IMR-90 (cell line): Measurements from ENCODE around the gene UVSSA. TPM values are rescaled to one million over a fixed set of nuclear protein-coding genes. Genes with fewer than 3 reads are reported as not detected.

Source experiments
- ATAC-seq: fragments of 200-7000 bp; cut with Tn5 transposase; 2 replicates; pipeline ENCODE4 v1.9.1; 2020; ENCODE audit warnings: low read depth, mild to moderate bottlenecking, moderate library complexity
- BruUV-seq: library from RNA; stranded (reverse); fragments of 400-500 nt; replicated peaks from 2 replicates; lab custom pipeline; 2021; lab: Mats Ljungman, UMichigan
- CTCF ChIA-PET: fragments of 300-600 bp; formaldehyde crosslinking; extraction: SDS; loops from one replicate; lab custom pipeline; 2021; ENCODE audit warnings: antibody characterized with exemption; lab: Yijun Ruan, JAX
- POLR2A ChIA-PET: fragments of 300-600 bp; sonication (Branson Sonifier 250); formaldehyde crosslinking; loops from one replicate; lab custom pipeline; 2022; ENCODE audit warnings: antibody characterized with exemption; ENCODE audit not compliant: unreplicated experiment; lab: Charles Lee
- DNase-seq: peaks from one replicate; pipeline ENCODE4 v3.0.0; 2013
- H2AFZ ChIP-seq: replicated peaks from 2 replicates; pipeline ENCODE3; 2013; ENCODE audit warnings: low read length, mild to moderate bottlenecking; ENCODE audit not compliant: poor library complexity
- H2AK5ac ChIP-seq: 2 replicates; pipeline ENCODE4 v1.6.1; 2013; ENCODE audit warnings: low read depth, low read length, inconsistent platforms
- H2AK9ac ChIP-seq: replicated peaks from 2 replicates; pipeline ENCODE3; 2013; ENCODE audit warnings: mild to moderate bottlenecking, low read depth, low read length, moderate library complexity; ENCODE audit not compliant: poor library complexity
- H2BK120ac ChIP-seq: 2 replicates; pipeline ENCODE4 v1.6.1; 2013; ENCODE audit warnings: low read depth, low read length, inconsistent platforms
- H2BK15ac ChIP-seq: 3 replicates; pipeline ENCODE4 v1.6.1; 2013; ENCODE audit warnings: low read depth, low read length, inconsistent platforms
- H2BK20ac ChIP-seq: 2 replicates; pipeline ENCODE4 v1.6.1; 2013; ENCODE audit warnings: low read depth, mild to moderate bottlenecking, inconsistent platforms, low read length, moderate library complexity
- H2BK5ac ChIP-seq: 2 replicates; pipeline ENCODE4 v1.6.1; 2013; ENCODE audit warnings: mild to moderate bottlenecking, low read depth, low read length, inconsistent platforms; ENCODE audit not compliant: poor library complexity, severe bottlenecking
- H3K14ac ChIP-seq: replicated peaks from 2 replicates; pipeline ENCODE4 v1.6.1; 2013; ENCODE audit warnings: low read depth, low read length, inconsistent platforms
- H3K18ac ChIP-seq: 2 replicates; pipeline ENCODE4 v1.6.1; 2013; ENCODE audit warnings: low read depth, low read length, control low read depth
- H3K23ac ChIP-seq: 2 replicates; pipeline ENCODE4 v1.6.1; 2013; ENCODE audit warnings: low read depth, low read length, inconsistent platforms
- H3K27ac ChIP-seq: 2 replicates; pipeline ENCODE4 v1.5.1; 2013; ENCODE audit warnings: mild to moderate bottlenecking, control low read depth, low read length; ENCODE audit not compliant: insufficient read depth
- H3K27me3 ChIP-seq: 2 replicates; pipeline ENCODE4 v1.6.1; 2013; ENCODE audit warnings: low read length; ENCODE audit not compliant: control insufficient read depth, insufficient read depth
- H3K36me3 ChIP-seq: 2 replicates; pipeline ENCODE4 v1.6.1; 2013; ENCODE audit warnings: low read length, mixed read lengths; ENCODE audit not compliant: control insufficient read depth, insufficient read depth
- H3K4ac ChIP-seq: 2 replicates; pipeline ENCODE4 v1.6.1; 2013; ENCODE audit warnings: low read depth, low read length, inconsistent platforms
- H3K4me1 ChIP-seq: 2 replicates; pipeline ENCODE4 v1.6.1; 2013; ENCODE audit warnings: low read length, mixed read lengths; ENCODE audit not compliant: control insufficient read depth, insufficient read depth
- H3K4me2 ChIP-seq: 2 replicates; pipeline ENCODE4 v1.6.1; 2013; ENCODE audit warnings: low read depth, mild to moderate bottlenecking, control low read depth, low read length, moderate library complexity
- H3K4me3 ChIP-seq: 2 replicates; pipeline ENCODE4 v1.5.1; 2013; ENCODE audit warnings: low read depth, mild to moderate bottlenecking, control low read depth, low read length, moderate library complexity; ENCODE audit not compliant: insufficient read depth
- H3K56ac ChIP-seq: 2 replicates; pipeline ENCODE4 v1.6.1; 2013; ENCODE audit warnings: low read length, inconsistent platforms; ENCODE audit not compliant: insufficient read depth; ENCODE audit errors: extremely low read depth
- H3K79me1 ChIP-seq, 2 experiments: 2 replicates each; pipeline ENCODE4 v1.6.1; 2013; ENCODE audit warnings: low read length in 2 of 2, inconsistent platforms in 1 of 2, low read depth in 1 of 2
- H3K9ac ChIP-seq: 2 replicates; pipeline ENCODE4 v1.6.1; 2013; ENCODE audit warnings: low read depth, low read length, control low read depth
- H3K9me1 ChIP-seq: 2 replicates; pipeline ENCODE4 v1.6.1; 2013; ENCODE audit warnings: low read length, inconsistent platforms; ENCODE audit not compliant: insufficient read depth
- H3K9me3 ChIP-seq: 2 replicates; pipeline ENCODE4 v1.6.1; 2013; ENCODE audit warnings: low read length; ENCODE audit not compliant: control insufficient read depth, insufficient read depth
- H4K20me1 ChIP-seq: 2 replicates; pipeline ENCODE4 v1.6.1; 2013; ENCODE audit warnings: low read length, inconsistent platforms; ENCODE audit not compliant: insufficient read depth
- H4K5ac ChIP-seq: 2 replicates; pipeline ENCODE4 v1.6.1; 2013; ENCODE audit warnings: mild to moderate bottlenecking, low read depth, low read length, control low read depth
- H4K8ac ChIP-seq, 2 experiments: 2 replicates each; pipeline ENCODE4 v1.6.1; 2013; ENCODE audit warnings: low read depth in 2 of 2, low read length in 2 of 2, control low read depth in 1 of 2, inconsistent platforms in 1 of 2
- H4K91ac ChIP-seq: 2 replicates; pipeline ENCODE4 v1.6.1; 2013; ENCODE audit warnings: low read depth, low read length, inconsistent platforms; ENCODE audit not compliant: insufficient read depth
- BHLHE40 ChIP-seq: fragments of 150-350 bp; IDR thresholded peaks from 2 replicates; pipeline ENCODE4 v1.6.1; 2016; ENCODE audit warnings: mild to moderate bottlenecking, low read depth, low read length
- CEBPB ChIP-seq: IDR thresholded peaks from 2 replicates; pipeline ENCODE4 v1.6.1; 2012; ENCODE audit warnings: low read depth, low read length, improper control_type of control experiment
- CHD1 ChIP-seq: IDR thresholded peaks from 2 replicates; pipeline ENCODE4 v1.6.1; 2012; ENCODE audit warnings: low read depth, low read length, improper control_type of control experiment
- FOS ChIP-seq: fragments of 150-350 bp; IDR thresholded peaks from 2 replicates; pipeline ENCODE4 v1.6.1; 2016; ENCODE audit warnings: low read depth, low read length
- MAFK ChIP-seq: IDR thresholded peaks from 2 replicates; pipeline ENCODE4 v1.6.1; 2012; ENCODE audit warnings: low read depth, low read length, improper control_type of control experiment
- MAZ ChIP-seq: IDR thresholded peaks from 2 replicates; pipeline ENCODE4 v1.6.1; 2012; ENCODE audit warnings: low read depth, mild to moderate bottlenecking, low read length, improper control_type of control experiment, moderate library complexity, borderline replicate concordance
- MXI1 ChIP-seq: IDR thresholded peaks from 2 replicates; pipeline ENCODE4 v1.6.1; 2012; ENCODE audit warnings: low read depth, mild to moderate bottlenecking, low read length, moderate library complexity, borderline replicate concordance
- NFE2L2 ChIP-seq: fragments of 150-350 bp; IDR thresholded peaks from 2 replicates; pipeline ENCODE4 v1.6.1; 2016; ENCODE audit warnings: low read depth, mild to moderate bottlenecking, low read length
- POLR2A ChIP-seq: IDR thresholded peaks from 2 replicates; pipeline ENCODE4 v1.6.1; 2012; ENCODE audit warnings: mild to moderate bottlenecking, low read depth, low read length
- RAD21 ChIP-seq: IDR thresholded peaks from 2 replicates; pipeline ENCODE4 v1.6.1; 2012; ENCODE audit warnings: low read length, improper control_type of control experiment
- RCOR1 ChIP-seq: IDR thresholded peaks from 2 replicates; pipeline ENCODE4 v1.6.1; 2012; ENCODE audit warnings: mild to moderate bottlenecking, low read length, improper control_type of control experiment; ENCODE audit not compliant: insufficient replicate concordance
- RFX5 ChIP-seq: IDR thresholded peaks from 2 replicates; pipeline ENCODE4 v1.8.0; 2012; ENCODE audit warnings: low read depth, mild to moderate bottlenecking, low read length, moderate library complexity
- SMC3 ChIP-seq: fragments of 150-350 bp; IDR thresholded peaks from 2 replicates; pipeline ENCODE4 v1.6.1; 2016; ENCODE audit warnings: low read depth, mild to moderate bottlenecking, antibody characterized with exemption, low read length, moderate library complexity
- WGBS, 2 experiments: methylation state at CpG; one replicate each; pipeline versions ENCODE4 v1.1.5 to v1.1.7; 2013; ENCODE audit warnings: missing lambda C conversion rate in 2 of 2; ENCODE audit not compliant: insufficient read length in 1 of 2; ENCODE audit errors: extremely low coverage in 2 of 2; 5-methylcytosine and 5-hydroxymethylcytosine counted together
- dilution Hi-C: fragments of 300-500 bp; cut with HindIII; formaldehyde crosslinking; loops from one replicate; pipeline ENCODE4 v1.14.3; 2018; ENCODE audit warnings: low sequenced_read_pairs; ENCODE audit not compliant: unreplicated experiment
- in situ Hi-C: fragments of 300-500 bp; cut with MboI; formaldehyde crosslinking; loops from 3 replicates; pipeline ENCODE4 v1.14.3; 2019; ENCODE audit warnings: low sequenced_read_pairs, inconsistent platforms, mixed read lengths
- intact Hi-C: fragments of 100-400 bp; cut with micrococcal nuclease; formaldehyde crosslinking; loops from 2 replicates; pipeline ENCODE4 v1.10.0; 2022
- polyA plus RNA-seq, 3 experiments: library from polyadenylated mRNA; depleted of rRNA; stranded (reverse); fragments of >200 nt; gene quantifications; 2 replicates each; pipeline ENCODE4 v1.2.3, GENCODE V29; 2012; ENCODE audit warnings: low replicate concordance in 1 of 3
- total RNA-seq: library from RNA; depleted of rRNA; stranded (reverse); fragments of >200 nt; gene quantifications from 2 replicates; pipeline ENCODE4 v1.2.3, GENCODE V29; 2012
- TF ChIP-seq, protein P1 (sequence below): fragments of 150-350 bp; IDR thresholded peaks from 2 replicates; pipeline ENCODE4 v1.6.1; 2016; ENCODE audit warnings: low read depth, mild to moderate bottlenecking, low read length, moderate library complexity, borderline replicate concordance
- TF ChIP-seq, protein P2 (sequence below): fragments of 150-350 bp; IDR thresholded peaks from 2 replicates; pipeline ENCODE4 v1.6.1; 2017; ENCODE audit warnings: mild to moderate bottlenecking, antibody characterized with exemption, low read length, low read depth
- TF ChIP-seq, protein P3 (sequence below): conservative IDR thresholded peaks from 2 replicates; pipeline ENCODE4 v1.5.1; 2012; ENCODE audit warnings: mild to moderate bottlenecking, low read depth, low read length, improper control_type of control experiment

UVSSA gene
- total and polyA plus RNA-seq, 2 of the 4 experiments (the other 2 are of a cell fraction), result 1.4 to 8.4 TPM

DNA sequence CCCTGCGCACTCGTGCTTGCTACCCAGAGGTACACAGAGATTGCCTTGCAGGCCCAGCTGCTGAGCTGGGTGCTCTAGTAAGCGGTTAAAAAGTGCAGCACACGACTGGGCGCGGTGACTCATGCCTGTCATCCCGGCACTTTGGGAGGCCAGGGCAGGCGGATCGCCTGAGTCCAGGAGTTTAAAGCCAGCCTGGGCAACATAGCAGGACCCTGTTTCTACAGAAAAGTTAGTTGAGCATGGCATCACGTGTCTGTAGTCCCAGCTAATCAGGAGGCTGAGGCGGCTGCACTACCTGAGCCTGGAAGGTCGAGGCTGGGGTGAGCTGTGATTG lies 5.5 kb downstream of the UVSSA start:
- Histone ChIP-seq H2AFZ (peak overlapping the region; percentile 58), H3K4me2 (no peak overlapping the region), H2BK5ac (no peak overlapping the region), H3K27ac (no peak overlapping the region), H3K79me1 (peaks cover 12 to 24% of the 10 kb centered on the region in 2 experiments), H3K9me3 (no peaks in the 10 kb centered on the region), H3K9ac (no peak overlapping the region), H3K4me3 (no peak overlapping the region), H2AK5ac (no peak overlapping the region; the same call in 1 of the 2 replicates), H4K20me1 (peaks cover 6% of the 10 kb centered on the region; the same call in 1 of the 2 replicates), H3K27me3 (no peaks in the 10 kb centered on the region), H2BK20ac (no peak overlapping the region), H2BK15ac (no peak overlapping the region), H2BK120ac (no peak overlapping the region), H4K91ac (no peak overlapping the region), H3K23ac (no peak overlapping the region), H3K4ac (no peak overlapping the region), H3K18ac (no peak overlapping the region), H2AK9ac (no peak overlapping the region), H3K14ac (no peak overlapping the region), H4K5ac (no peak overlapping the region), H3K56ac (no peak overlapping the region), H3K9me1 (0 out of 2 replicates have a peak, but pooled peaks cover 3% of the 10 kb centered on the region), H3K36me3 (peaks cover 34% of the 10 kb centered on the region; the same call in 1 of the 2 replicates), H4K8ac (no peak overlapping the region), H3K4me1 (peaks cover 5% of the 10 kb centered on the region)
- BruUV-seq, result no TSS peak
- CTCF ChIA-PET, result no interaction called here
- in situ Hi-C loops (loop anchor here (5.0 to 10.0 kb wide), 2 partner anchors 220 to 282 kb away; no protein-coding TSS in a partner anchor), intact Hi-C loops (no loop called here), dilution Hi-C loops (no loop called here)
- POLR2A ChIA-PET, result no interaction called here
- DNase-seq, result peak; percentile 8
- 84% methylated on average over 12 of the region's 12 CpGs; no CpG with 5 or more reads in 1 of the 2 experiments for WGBS, 2 experiments
- no peak for ATAC-seq
- no peak for TF ChIP-seq RAD21
- TF ChIP-seq MAFK, result no peak
- no peak for TF ChIP-seq MAZ
- TF ChIP-seq, protein P1, sequence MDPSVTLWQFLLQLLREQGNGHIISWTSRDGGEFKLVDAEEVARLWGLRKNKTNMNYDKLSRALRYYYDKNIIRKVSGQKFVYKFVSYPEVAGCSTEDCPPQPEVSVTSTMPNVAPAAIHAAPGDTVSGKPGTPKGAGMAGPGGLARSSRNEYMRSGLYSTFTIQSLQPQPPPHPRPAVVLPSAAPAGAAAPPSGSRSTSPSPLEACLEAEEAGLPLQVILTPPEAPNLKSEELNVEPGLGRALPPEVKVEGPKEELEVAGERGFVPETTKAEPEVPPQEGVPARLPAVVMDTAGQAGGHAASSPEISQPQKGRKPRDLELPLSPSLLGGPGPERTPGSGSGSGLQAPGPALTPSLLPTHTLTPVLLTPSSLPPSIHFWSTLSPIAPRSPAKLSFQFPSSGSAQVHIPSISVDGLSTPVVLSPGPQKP, result no peak
- no peak for TF ChIP-seq SMC3
- no peak for TF ChIP-seq FOS
- no peak for TF ChIP-seq MXI1
- TF ChIP-seq, protein P2, sequence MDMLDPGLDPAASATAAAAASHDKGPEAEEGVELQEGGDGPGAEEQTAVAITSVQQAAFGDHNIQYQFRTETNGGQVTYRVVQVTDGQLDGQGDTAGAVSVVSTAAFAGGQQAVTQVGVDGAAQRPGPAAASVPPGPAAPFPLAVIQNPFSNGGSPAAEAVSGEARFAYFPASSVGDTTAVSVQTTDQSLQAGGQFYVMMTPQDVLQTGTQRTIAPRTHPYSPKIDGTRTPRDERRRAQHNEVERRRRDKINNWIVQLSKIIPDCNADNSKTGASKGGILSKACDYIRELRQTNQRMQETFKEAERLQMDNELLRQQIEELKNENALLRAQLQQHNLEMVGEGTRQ, result no peak
- no peak for TF ChIP-seq CHD1
- TF ChIP-seq BHLHE40, result no peak
- no peak for TF ChIP-seq POLR2A
- TF ChIP-seq, protein P3, sequence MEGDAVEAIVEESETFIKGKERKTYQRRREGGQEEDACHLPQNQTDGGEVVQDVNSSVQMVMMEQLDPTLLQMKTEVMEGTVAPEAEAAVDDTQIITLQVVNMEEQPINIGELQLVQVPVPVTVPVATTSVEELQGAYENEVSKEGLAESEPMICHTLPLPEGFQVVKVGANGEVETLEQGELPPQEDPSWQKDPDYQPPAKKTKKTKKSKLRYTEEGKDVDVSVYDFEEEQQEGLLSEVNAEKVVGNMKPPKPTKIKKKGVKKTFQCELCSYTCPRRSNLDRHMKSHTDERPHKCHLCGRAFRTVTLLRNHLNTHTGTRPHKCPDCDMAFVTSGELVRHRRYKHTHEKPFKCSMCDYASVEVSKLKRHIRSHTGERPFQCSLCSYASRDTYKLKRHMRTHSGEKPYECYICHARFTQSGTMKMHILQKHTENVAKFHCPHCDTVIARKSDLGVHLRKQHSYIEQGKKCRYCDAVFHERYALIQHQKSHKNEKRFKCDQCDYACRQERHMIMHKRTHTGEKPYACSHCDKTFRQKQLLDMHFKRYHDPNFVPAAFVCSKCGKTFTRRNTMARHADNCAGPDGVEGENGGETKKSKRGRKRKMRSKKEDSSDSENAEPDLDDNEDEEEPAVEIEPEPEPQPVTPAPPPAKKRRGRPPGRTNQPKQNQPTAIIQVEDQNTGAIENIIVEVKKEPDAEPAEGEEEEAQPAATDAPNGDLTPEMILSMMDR, result no peak
- no peak for TF ChIP-seq RFX5
- no peak for TF ChIP-seq RCOR1
- TF ChIP-seq NFE2L2, result no peak
- no peak for TF ChIP-seq CEBPB
